ENCODE results near the gene CACNB1. TPM values are rescaled to one million over a fixed set of nuclear protein-coding genes. Genes with fewer than 3 reads are reported as not detected.

Gene CACNB1
- total and polyA plus RNA-seq, 2 of the 4 experiments (the other 2 are of a cell fraction), result 2.5 to 8.6 TPM

DNA sequence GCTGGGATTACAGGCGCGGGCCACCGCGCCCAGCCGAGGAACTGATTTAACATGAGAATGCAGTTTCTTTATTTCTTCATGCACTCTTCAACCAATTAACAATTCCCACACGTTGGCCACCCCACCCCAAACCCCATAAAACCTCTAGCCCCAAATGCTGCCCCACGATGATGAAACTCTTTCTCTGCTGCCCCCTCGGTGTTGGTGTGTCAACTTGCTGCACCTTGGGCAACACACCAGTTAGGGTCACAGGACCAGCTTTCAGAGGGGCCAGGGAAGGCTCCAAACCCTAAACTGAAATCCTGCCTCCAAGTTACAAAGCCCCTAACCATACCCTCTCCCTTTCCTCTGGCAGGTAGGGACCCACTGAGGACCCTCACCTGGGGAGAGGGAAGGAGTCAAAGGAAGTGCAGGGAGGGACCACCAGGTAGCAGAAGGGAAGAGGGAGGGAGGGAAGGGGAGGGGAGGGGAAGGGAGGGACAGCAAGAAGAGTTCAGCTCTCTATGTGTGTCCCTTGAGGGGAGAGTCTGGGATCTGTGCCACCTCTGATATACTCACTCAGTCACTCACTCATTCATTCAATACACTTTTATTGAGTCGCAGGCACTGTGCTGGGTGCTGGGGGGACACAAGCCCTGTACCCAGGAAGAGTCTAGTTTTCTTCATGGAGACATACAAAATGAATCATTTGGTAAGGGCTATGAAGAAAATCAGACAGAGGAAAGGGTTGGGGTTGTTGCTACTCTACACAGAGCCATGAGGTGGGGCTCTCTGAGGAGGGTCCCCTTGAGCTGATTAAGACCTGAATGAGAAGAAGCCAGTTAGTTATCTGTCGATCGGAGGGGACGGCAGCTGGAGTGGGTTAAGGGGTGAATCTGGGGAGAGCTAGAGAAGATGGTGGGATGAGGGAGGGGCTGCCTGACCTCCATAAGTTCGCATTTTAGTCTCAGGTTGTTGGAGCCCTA is 50.0 kb downstream of the CACNB1 start:
- DNase-seq (no peak), ATAC-seq (ENCODE audit: low read depth) (no peak)
- TF ChIP-seq CTCF (conservative IDR thresholded peaks at IDR 0.05; ENCODE audit: low read depth, low read length), result no peak
- TF ChIP-seq CEBPB (IDR thresholded peaks at IDR 0.05; ENCODE audit: low read depth, low read length), result no peak
- TF ChIP-seq, protein P1, sequence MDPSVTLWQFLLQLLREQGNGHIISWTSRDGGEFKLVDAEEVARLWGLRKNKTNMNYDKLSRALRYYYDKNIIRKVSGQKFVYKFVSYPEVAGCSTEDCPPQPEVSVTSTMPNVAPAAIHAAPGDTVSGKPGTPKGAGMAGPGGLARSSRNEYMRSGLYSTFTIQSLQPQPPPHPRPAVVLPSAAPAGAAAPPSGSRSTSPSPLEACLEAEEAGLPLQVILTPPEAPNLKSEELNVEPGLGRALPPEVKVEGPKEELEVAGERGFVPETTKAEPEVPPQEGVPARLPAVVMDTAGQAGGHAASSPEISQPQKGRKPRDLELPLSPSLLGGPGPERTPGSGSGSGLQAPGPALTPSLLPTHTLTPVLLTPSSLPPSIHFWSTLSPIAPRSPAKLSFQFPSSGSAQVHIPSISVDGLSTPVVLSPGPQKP (IDR thresholded peaks at IDR 0.05; ENCODE audit: borderline replicate concordance, low read depth, low read length), result no peak
- no peak for TF ChIP-seq MAZ (IDR thresholded peaks at IDR 0.05; ENCODE audit: borderline replicate concordance, low read depth, low read length)
- no peak for TF ChIP-seq MAFK (IDR thresholded peaks at IDR 0.05; ENCODE audit: low read depth, low read length)
- TF ChIP-seq RAD21 (IDR thresholded peaks at IDR 0.05; ENCODE audit: low read length), result no peak
- no peak for TF ChIP-seq BHLHE40 (IDR thresholded peaks at IDR 0.05; ENCODE audit: low read depth, low read length)
- TF ChIP-seq RFX5 (IDR thresholded peaks at IDR 0.05; ENCODE audit: low read depth, low read length), result no peak
- TF ChIP-seq RCOR1 (IDR thresholded peaks at IDR 0.05; ENCODE audit: insufficient replicate concordance, low read length), result no peak
- no peak for TF ChIP-seq POLR2A (IDR thresholded peaks at IDR 0.05; ENCODE audit: low read depth, low read length)
- TF ChIP-seq CHD1 (IDR thresholded peaks at IDR 0.05; ENCODE audit: low read depth, low read length), result no peak
- no peak overlapping the region for H2BK15ac ChIP-seq (ENCODE audit: low read depth, low read length)
- no peaks in the 10 kb centered on the region for H3K79me1 ChIP-seq (ENCODE audit: low read depth in 1 of 2, low read length in 2 of 2)
- H3K27ac ChIP-seq (ENCODE audit: insufficient read depth, low read length), result no peak overlapping the region
- no peak overlapping the region for H3K56ac ChIP-seq (ENCODE audit: extremely low read depth, insufficient read depth, low read length)
- 44% methylated on average over 6 of the region's 13 CpGs; no CpG with 5 or more reads in 1 of the 2 experiments for WGBS, 2 experiments (ENCODE audit: extremely low coverage in 2 of 2, insufficient read length in 1 of 2)
- no peak overlapping the region for H4K8ac ChIP-seq (ENCODE audit: low read depth in 2 of 2, low read length in 2 of 2)
- H4K91ac ChIP-seq (ENCODE audit: insufficient read depth, low read depth, low read length), result no peak overlapping the region
- no peak overlapping the region for H3K4me2 ChIP-seq (ENCODE audit: low read depth, low read length)
- no TSS peak for BruUV-seq (replicated peaks)
- no peak overlapping the region for H4K5ac ChIP-seq (ENCODE audit: low read depth, low read length)
- H3K9ac ChIP-seq (ENCODE audit: low read depth, low read length), result no peak overlapping the region
- H4K20me1 ChIP-seq (ENCODE audit: insufficient read depth, low read length), result no peaks in the 10 kb centered on the region
- peaks cover 6% of the 10 kb centered on the region; the same call in 1 of the 2 replicates for H3K9me1 ChIP-seq (ENCODE audit: insufficient read depth, low read length)
- H3K4me1 ChIP-seq (ENCODE audit: control insufficient read depth, insufficient read depth, low read length), result peaks cover 4% of the 10 kb centered on the region; the same call in 1 of the 2 replicates
- H2BK120ac ChIP-seq (ENCODE audit: low read depth, low read length), result no peak overlapping the region
- H3K23ac ChIP-seq (ENCODE audit: low read depth, low read length), result no peak overlapping the region
- no peak overlapping the region for H2AK9ac ChIP-seq (replicated peaks; ENCODE audit: low read depth, low read length, poor library complexity)
- no peak overlapping the region for H3K4ac ChIP-seq (ENCODE audit: low read depth, low read length)
- peaks cover 20% of the 10 kb centered on the region for H3K27me3 ChIP-seq (ENCODE audit: control insufficient read depth, insufficient read depth, low read length)
- no peak overlapping the region for H3K14ac ChIP-seq (replicated peaks; ENCODE audit: low read depth, low read length)
- no peaks in the 10 kb centered on the region for H3K36me3 ChIP-seq (ENCODE audit: control insufficient read depth, insufficient read depth, low read length)
- no peak overlapping the region for H2AK5ac ChIP-seq (ENCODE audit: low read depth, low read length)
- no peak overlapping the region for H2BK5ac ChIP-seq (ENCODE audit: low read depth, low read length, poor library complexity, severe bottlenecking)
- no peak overlapping the region for H2BK20ac ChIP-seq (ENCODE audit: low read depth, low read length)
- H3K18ac ChIP-seq (ENCODE audit: low read depth, low read length), result no peak overlapping the region
- POLR2A ChIA-PET (ENCODE audit: unreplicated experiment), result no interaction called here
- dilution Hi-C loops (cut with HindIII; ENCODE audit: low sequenced_read_pairs, unreplicated experiment) (no loop called here), in situ Hi-C loops (cut with MboI; ENCODE audit: low sequenced_read_pairs) (loop anchor here (5.0 kb wide), 1 partner anchor 75 kb away; no protein-coding TSS in a partner anchor), intact Hi-C loops (cut with micrococcal nuclease) (no loop called here)
- H3K4me3 ChIP-seq (ENCODE audit: insufficient read depth, low read depth, low read length), result no peak overlapping the region
- H3K9me3 ChIP-seq (ENCODE audit: control insufficient read depth, insufficient read depth, low read length), result no peaks in the 10 kb centered on the region
- H2AFZ ChIP-seq (replicated peaks; ENCODE audit: low read length, poor library complexity), result no peak overlapping the region
- CTCF ChIA-PET, result interaction anchor here (0.7 kb wide), 1 partner anchor 164 kb away, joined by 3 read pairs; no protein-coding TSS in a partner anchor

Data from IMR-90 (cell line).